Measurements from ENCODE around the gene SLC35B2.
"Not testable (repeated sequence)": the region's sequence is repeated elsewhere in the genome, so short reads cannot be mapped to it uniquely, and the experiment has no call there.

SLC35B2 gene

GRCh38 chr6:44235891-44236516 lies 21.3 kb downstream of the SLC35B2 start:
- DNase-seq (ENCODE audit: low read depth in 2 of 2): no peak

- DNase-seq (ENCODE audit: low read depth in 2 of 2): no peak
These were observed 22.1 kb downstream of the SLC35B2 start for GRCh38 chr6:44235269-44235668.

DNA sequence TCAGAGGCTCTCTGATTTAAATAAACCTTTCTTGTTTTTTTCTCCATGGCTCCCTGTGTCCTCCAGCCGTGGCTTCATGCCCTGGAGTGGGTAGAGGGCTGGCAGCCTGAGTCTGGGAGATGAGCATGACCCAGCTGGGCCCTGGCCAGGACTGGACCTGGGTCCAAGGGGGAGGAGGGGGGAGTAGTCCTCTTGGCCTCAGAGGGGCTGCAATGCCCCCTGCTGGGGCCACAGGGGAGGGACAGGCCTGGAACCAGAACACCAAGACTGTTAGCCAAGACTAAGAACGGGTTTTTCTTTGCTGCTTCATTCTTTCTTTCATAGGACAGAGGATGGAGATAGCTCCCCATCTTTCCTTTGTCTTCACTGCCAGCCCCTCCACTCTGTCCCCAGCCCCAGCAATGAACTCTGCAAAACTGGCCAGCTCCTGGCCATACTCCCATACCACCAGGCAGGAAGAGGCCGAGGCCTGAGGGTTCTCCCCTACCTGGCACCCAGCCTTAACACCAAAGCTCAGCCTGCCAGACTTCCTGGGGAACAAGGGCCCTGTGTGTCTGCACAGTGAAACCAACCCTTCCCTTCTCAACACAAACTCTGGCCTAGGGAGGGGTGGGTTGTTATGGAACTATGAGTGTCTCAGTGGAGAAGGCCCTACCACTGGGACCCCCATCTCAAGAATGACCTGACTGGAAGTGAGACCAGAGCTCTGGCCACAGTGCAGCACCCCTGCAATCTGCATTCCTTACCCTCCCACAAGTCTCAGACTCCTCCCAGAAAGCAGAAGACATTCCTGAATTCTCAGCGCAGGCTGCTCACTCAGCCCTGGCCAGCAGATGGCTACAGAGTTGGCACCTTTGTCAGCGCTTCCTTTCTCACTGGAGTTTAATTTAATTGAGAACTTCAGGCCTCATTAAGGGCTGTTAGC lies 23.0 kb downstream of the SLC35B2 start:
- peak in 1 of 2 experiments; percentile 47 for DNase-seq (ENCODE audit: low read depth in 2 of 2)

DNA sequence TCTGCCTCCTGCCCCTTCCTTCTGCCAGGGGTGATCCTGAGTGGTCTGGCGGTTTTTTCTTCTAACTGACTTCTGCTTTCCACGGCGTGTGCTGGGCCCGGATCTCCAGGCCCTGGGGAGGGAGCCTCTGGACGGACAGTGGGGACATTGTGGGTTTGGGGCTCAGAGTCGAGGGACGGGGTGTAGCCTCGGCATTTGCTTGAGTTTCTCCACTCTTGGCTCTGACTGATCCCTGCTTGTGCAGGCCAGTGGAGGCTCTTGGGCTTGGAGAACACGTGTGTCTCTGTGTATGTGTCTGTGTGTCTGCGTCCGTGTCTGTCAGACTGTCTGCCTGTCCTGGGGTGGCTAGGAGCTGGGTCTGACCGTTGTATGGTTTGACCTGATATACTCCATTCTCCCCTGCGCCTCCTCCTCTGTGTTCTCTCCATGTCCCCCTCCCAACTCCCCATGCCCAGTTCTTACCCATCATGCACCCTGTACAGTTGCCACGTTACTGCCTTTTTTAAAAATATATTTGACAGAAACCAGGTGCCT lies 23.7 kb downstream of the SLC35B2 start:
- no peak for DNase-seq (ENCODE audit: low read depth in 2 of 2)

- no peak for DNase-seq (ENCODE audit: low read depth in 2 of 2)
These were observed 24.4 kb downstream of the SLC35B2 start for GRCh38 chr6:44232676-44233566.

DNA sequence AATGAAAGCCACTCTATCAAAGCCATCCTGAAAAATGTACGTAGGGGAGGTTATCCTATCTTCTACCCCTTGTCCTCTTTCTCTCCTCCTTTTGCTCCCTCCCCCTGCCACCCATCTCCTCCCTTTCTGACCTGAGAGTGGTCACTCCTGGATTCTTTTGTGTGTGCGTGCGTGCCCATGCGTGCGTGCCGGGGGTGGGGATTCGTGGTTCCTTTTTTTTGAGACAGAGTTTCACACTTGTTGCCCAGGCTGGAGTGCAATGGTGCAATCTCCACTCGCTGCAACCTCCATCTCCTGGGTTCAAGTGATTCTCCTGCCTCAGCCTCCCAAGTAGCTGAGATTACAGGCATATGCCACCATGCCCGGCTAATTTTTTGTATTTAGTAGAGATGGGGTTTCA lies 25.9 kb downstream of the SLC35B2 start:
- DNase-seq (ENCODE audit: low read depth in 2 of 2): not testable (repeated sequence)

DNA sequence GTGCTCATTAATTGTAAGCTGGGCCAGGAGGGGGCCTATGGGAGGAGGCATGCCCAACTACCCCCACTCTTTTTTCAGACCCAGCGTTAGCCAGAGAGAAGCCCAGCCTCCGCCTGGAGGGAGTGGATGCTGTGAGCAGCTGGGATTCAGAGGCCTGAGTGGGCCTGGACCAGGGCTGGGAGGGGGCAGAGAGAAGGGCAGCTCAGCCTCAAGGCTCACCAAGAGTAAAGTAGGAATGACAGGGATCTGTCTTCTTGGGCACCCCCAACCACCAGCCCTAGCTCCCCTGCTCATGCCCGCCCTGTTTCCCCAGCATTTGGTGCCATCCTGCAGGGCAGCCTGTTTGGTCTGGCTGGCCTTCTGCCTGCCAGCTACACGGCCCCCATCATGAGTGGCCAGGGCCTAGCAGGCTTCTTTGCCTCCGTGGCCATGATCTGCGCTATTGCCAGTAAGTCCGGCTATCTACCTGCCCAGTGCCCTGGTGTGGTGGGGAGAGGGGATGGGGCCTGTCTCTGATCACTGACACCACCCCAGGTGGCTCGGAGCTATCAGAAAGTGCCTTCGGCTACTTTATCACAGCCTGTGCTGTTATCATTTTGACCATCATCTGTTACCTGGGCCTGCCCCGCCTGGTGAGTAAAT lies 27.2 kb downstream of the SLC35B2 start:
- no peak for DNase-seq (ENCODE audit: low read depth in 2 of 2)

DNA sequence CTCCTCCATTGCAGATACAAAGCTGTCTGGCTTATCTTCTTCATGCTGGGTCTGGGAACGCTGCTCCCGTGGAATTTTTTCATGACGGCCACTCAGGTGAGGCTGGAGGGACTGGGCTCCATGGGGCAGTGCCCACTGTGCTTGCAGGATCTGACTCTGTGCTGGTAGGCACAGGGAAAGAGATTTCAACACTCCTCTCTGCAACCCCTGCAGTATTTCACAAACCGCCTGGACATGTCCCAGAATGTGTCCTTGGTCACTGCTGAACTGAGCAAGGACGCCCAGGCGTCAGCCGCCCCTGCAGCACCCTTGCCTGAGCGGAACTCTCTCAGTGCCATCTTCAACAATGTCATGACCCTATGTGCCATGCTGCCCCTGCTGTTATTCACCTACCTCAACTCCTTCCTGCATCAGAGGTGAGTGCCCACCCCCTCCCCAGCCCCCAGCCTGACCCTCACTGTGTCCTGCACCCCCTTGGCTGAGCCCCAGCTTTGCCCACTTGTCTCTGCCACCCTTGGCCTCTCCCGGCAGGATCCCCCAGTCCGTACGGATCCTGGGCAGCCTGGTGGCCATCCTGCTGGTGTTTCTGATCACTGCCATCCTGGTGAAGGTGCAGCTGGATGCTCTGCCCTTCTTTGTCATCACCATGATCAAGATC lies 27.8 kb downstream of the SLC35B2 start:
- DNase-seq (ENCODE audit: low read depth in 2 of 2): no peak

DNA sequence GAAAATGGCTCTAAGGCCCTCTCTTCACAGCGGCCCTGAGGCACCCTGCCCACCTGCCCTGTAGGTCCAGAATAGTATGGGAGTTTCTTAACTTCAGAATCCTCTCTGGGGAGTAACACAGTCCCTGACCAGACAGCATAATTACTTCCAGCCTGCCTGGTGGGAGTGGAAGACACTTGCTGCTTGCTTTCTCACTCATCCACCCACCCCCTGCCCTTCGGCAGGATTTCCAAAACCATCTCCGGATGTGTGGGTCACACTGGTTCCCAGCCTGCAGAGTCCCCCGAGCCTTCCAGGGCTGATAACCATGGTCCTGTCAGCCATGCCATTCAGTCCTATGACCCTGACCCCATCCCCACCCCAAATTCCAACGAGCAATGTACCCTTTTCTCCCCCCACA lies 28.5 kb downstream of the SLC35B2 start:
- no peak for DNase-seq (ENCODE audit: low read depth in 2 of 2)

DNA sequence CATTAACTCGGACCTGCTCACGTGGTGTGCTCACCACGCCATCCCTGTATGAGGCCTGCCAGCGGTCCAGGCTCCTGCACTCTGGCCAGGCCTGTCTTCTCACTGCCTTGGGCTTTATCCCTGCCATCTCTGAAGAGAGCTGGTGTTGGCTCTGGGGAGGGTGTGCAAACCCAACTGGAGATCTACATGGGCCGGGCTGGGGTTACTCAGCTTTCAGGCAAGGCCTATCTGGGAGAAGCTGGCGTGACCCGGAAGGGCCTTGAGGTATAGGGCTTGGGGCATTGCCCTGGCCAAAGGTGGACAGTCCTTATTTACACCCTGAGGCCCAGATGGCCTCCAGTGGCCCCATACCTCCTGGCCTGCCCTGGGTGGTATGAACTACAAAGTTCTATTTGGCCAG lies 28.9 kb downstream of the SLC35B2 start:
- DNase-seq (ENCODE audit: low read depth in 2 of 2): no peak

DNA sequence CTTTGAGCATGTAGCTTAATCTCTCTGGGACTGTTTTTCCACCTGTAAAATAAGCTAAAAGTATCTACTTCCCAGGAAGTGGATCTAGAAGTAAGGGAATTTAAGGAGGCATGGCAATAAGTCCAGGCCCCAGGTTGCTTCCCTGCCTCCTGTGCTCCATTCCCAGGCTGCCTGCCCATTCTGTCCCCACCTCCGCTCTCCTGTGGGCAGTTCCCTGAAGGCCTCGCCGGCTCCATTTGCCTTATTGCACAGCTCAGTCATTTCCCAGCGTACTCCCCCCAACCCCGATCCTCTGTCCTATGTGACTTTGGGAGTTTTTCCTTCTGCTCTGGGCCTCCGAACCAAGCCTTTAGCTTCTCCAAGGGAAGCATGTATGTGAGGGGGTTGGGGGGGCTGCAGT lies 29.3 kb downstream of the SLC35B2 start:
- no peak for DNase-seq (ENCODE audit: low read depth in 2 of 2)

- DNase-seq (ENCODE audit: low read depth in 2 of 2): no peak
These were observed 30.1 kb downstream of the SLC35B2 start for GRCh38 chr6:44227148-44227793.

DNA sequence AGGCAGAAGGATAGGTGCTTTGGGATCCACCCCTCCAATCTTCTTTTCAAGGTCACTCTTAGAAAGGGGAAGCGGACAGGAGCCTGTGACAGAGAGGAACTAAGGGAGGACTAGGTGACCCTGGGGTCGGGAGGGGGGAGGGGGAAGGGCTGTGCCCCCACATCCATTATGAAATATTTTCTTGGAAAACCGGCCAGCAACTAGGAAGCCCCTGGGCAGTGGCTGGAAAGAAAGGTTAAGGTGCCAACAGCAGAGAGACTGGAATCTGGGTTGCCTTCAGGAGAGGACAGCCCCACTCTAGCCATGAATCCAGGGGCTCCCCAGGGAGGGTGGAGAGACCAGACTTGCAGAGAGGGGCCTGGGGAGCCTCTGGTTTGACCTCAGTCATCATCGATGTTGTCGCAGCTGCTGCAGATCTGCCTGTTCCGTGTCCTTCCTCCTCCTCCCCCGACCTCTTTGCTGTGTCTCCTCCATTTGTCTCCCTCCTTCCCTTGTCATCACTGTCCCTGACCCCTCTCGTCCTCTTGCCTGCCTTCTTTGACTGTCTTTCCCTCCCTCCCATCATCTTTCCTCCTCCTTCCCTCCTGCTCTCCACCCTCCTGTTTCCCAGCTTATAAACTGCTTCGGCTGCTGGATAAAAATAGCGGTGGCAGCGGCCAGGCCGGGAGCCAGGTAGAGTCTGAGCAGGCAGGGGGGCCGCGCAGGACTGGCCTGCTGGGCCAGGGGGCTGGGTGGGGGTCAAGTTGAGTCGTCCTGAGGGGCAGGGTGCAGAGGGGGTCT lies 30.8 kb downstream of the SLC35B2 start:
- DNase-seq (ENCODE audit: low read depth in 2 of 2): no peak

GRCh38 chr6:44225579-44226325 lies 31.6 kb downstream of the SLC35B2 start:
- DNase-seq (ENCODE audit: low read depth in 2 of 2): no peak

- no peak for DNase-seq (ENCODE audit: low read depth in 2 of 2)
These were observed 32.4 kb downstream of the SLC35B2 start for GRCh38 chr6:44224965-44225305.

GRCh38 chr6:44224029-44224964 lies 33.0 kb downstream of the SLC35B2 start:
- DNase-seq (ENCODE audit: low read depth in 2 of 2): no peak

GRCh38 chr6:44223319-44224028 lies 33.9 kb downstream of the SLC35B2 start, which contains the start of gene SLC29A1:
SLC29A1 (plus strand) TSS chr6:44223595; CDS start chr6:44227314, 3,719 bp downstream.
- DNase-seq (ENCODE audit: low read depth in 2 of 2): no peak

All from fibroblast of skin of left biceps (primary cell).